ENCODE measurements around the gene ADAMTS8. TPM values are rescaled to one million over a fixed set of nuclear protein-coding genes. Genes with fewer than 3 reads are reported as not detected.

Gene ADAMTS8
- total RNA-seq, 3 donors from 2014 or later (not counting 1 experiment from before 2014, with no cell fraction given): not detected

GRCh38 chr11:130404727-130405126, 23.7 kb downstream of the ADAMTS8 start:
- DNase-seq (no peak), ATAC-seq (no peak)
- no peaks in the 10 kb centered on the region for H3K36me3 ChIP-seq (ENCODE audit: control insufficient read depth, insufficient read depth, low read length)
- Mint-ChIP-seq H3K36me3 (no peaks in the 10 kb centered on the region), H3K4me1 (peaks cover 17 to 23% of the 10 kb centered on the region in 2 donors), H3K9me3 (no peaks in the 10 kb centered on the region), H3K27me3 (ENCODE audit: low read depth in 2 of 2) (peaks cover 15 to 22% of the 10 kb centered on the region in 2 donors), H3K27ac (no peak overlapping the region), H3K4me3 (no peak overlapping the region)
- H3K27ac ChIP-seq (ENCODE audit: low read length): no peak overlapping the region
- intact Hi-C loops (cut with micrococcal nuclease): no loop called here
- H3K27me3 ChIP-seq (ENCODE audit: control insufficient read depth, insufficient read depth, low read length): no peaks in the 10 kb centered on the region
- no peak for TF ChIP-seq CTCF (IDR thresholded peaks at IDR 0.05)
- H3K4me1 ChIP-seq (ENCODE audit: control insufficient read depth, insufficient read depth, low read length): peaks cover 11% of the 10 kb centered on the region
- 90% methylated on average over 5 of the region's 5 CpGs for WGBS (ENCODE audit: insufficient coverage)
- no peak overlapping the region for H3K4me3 ChIP-seq (ENCODE audit: low read length)
- H3K9me3 ChIP-seq (ENCODE audit: control insufficient read depth, insufficient read depth, low read length): no peaks in the 10 kb centered on the region

- no peaks in the 10 kb centered on the region for H3K9me3 Mint-ChIP-seq
- WGBS (ENCODE audit: insufficient coverage): 87% methylated on average over 3 of the region's 3 CpGs
- Histone ChIP-seq H3K4me1 (ENCODE audit: control insufficient read depth, insufficient read depth, low read length) (peaks cover 11% of the 10 kb centered on the region), H3K27me3 (ENCODE audit: control insufficient read depth, insufficient read depth, low read length) (no peaks in the 10 kb centered on the region), H3K36me3 (ENCODE audit: control insufficient read depth, insufficient read depth, low read length) (no peaks in the 10 kb centered on the region), H3K9me3 (ENCODE audit: control insufficient read depth, insufficient read depth, low read length) (no peaks in the 10 kb centered on the region), H3K27ac (ENCODE audit: low read length) (no peak overlapping the region), H3K4me3 (ENCODE audit: low read length) (no peak overlapping the region)
- intact Hi-C loops (cut with micrococcal nuclease): no loop called here
- peaks cover 17 to 23% of the 10 kb centered on the region in 2 donors for H3K4me1 Mint-ChIP-seq
- TF ChIP-seq CTCF (IDR thresholded peaks at IDR 0.05): no peak
- H3K27me3 Mint-ChIP-seq (ENCODE audit: low read depth in 2 of 2): peaks cover 21 to 23% of the 10 kb centered on the region in 2 donors
- H3K27ac Mint-ChIP-seq: no peak overlapping the region
- H3K4me3 Mint-ChIP-seq: no peak overlapping the region
- ATAC-seq (no peak), DNase-seq (no peak)
- no peaks in the 10 kb centered on the region for H3K36me3 Mint-ChIP-seq
Measured at GRCh38 chr11:130403967-130404366, 24.4 kb downstream of the ADAMTS8 start.

GRCh38 chr11:130403271-130403804, 25.1 kb downstream of the ADAMTS8 start:
- H3K9me3 Mint-ChIP-seq: no peaks in the 10 kb centered on the region
- Histone ChIP-seq H3K4me3 (ENCODE audit: low read length) (no peak overlapping the region), H3K4me1 (ENCODE audit: control insufficient read depth, insufficient read depth, low read length) (peaks cover 11% of the 10 kb centered on the region), H3K27ac (ENCODE audit: low read length) (no peak overlapping the region), H3K9me3 (ENCODE audit: control insufficient read depth, insufficient read depth, low read length) (no peaks in the 10 kb centered on the region), H3K36me3 (ENCODE audit: control insufficient read depth, insufficient read depth, low read length) (no peaks in the 10 kb centered on the region), H3K27me3 (ENCODE audit: control insufficient read depth, insufficient read depth, low read length) (no peaks in the 10 kb centered on the region)
- TF ChIP-seq CTCF (IDR thresholded peaks at IDR 0.05): no peak
- 88% methylated on average over 11 of the region's 11 CpGs for WGBS (ENCODE audit: insufficient coverage)
- peaks cover 17 to 23% of the 10 kb centered on the region in 2 donors for H3K4me1 Mint-ChIP-seq
- no peak overlapping the region for H3K27ac Mint-ChIP-seq
- no peaks in the 10 kb centered on the region for H3K36me3 Mint-ChIP-seq
- DNase-seq: no peak
- peaks cover 22 to 27% of the 10 kb centered on the region in 2 donors for H3K27me3 Mint-ChIP-seq (ENCODE audit: low read depth in 2 of 2)
- no peak overlapping the region for H3K4me3 Mint-ChIP-seq
- ATAC-seq: no peak
- intact Hi-C loops (cut with micrococcal nuclease): no loop called here

- Histone ChIP-seq H3K36me3 (ENCODE audit: control insufficient read depth, insufficient read depth, low read length) (no peaks in the 10 kb centered on the region), H3K9me3 (ENCODE audit: control insufficient read depth, insufficient read depth, low read length) (no peaks in the 10 kb centered on the region), H3K4me1 (ENCODE audit: control insufficient read depth, insufficient read depth, low read length) (peaks cover 11% of the 10 kb centered on the region), H3K4me3 (ENCODE audit: low read length) (no peak overlapping the region), H3K27ac (ENCODE audit: low read length) (no peak overlapping the region), H3K27me3 (ENCODE audit: control insufficient read depth, insufficient read depth, low read length) (no peaks in the 10 kb centered on the region)
- WGBS (ENCODE audit: insufficient coverage): 63% methylated on average over 2 of the region's 2 CpGs
- Mint-ChIP-seq H3K36me3 (no peaks in the 10 kb centered on the region), H3K27ac (no peak overlapping the region), H3K4me3 (no peak overlapping the region), H3K27me3 (ENCODE audit: low read depth in 2 of 2) (peaks cover 28 to 34% of the 10 kb centered on the region in 2 donors), H3K4me1 (peaks cover 17 to 23% of the 10 kb centered on the region in 2 donors), H3K9me3 (no peaks in the 10 kb centered on the region)
- no peak for TF ChIP-seq CTCF (IDR thresholded peaks at IDR 0.05)
- ATAC-seq: no peak
- no peak for DNase-seq
- intact Hi-C loops (cut with micrococcal nuclease): no loop called here
Measured at GRCh38 chr11:130402570-130402969, 25.8 kb downstream of the ADAMTS8 start.

All from natural killer cell (primary cell).